ENCODE data around the gene PSMB5.
"Not testable (repeated sequence)": the region's sequence is repeated elsewhere in the genome, so short reads cannot be mapped to it uniquely, and the experiment has no call there.

The PSMB5 gene

GRCh38 chr14:23009483-23009938 is 25.2 kb downstream of the PSMB5 start:
- no peaks in the 10 kb centered on the region for H3K9me3 ChIP-seq (ENCODE audit: low read length)
- peaks cover 21% of the 10 kb centered on the region for H3K4me1 ChIP-seq (ENCODE audit: insufficient read depth, low read length)
- H3K4me3 ChIP-seq (ENCODE audit: low read length) = peak overlapping the region; percentile 53
- peak overlapping the region; percentile 85 for H2AFZ ChIP-seq (ENCODE audit: low read depth, low read length)
- H3K36me3 ChIP-seq (ENCODE audit: insufficient read depth, low read length) = no peaks in the 10 kb centered on the region
- H3K27me3 ChIP-seq (ENCODE audit: insufficient read depth, low read length) = no peaks in the 10 kb centered on the region

GRCh38 chr14:23008831-23009230 is 25.9 kb downstream of the PSMB5 start:
- no peaks in the 10 kb centered on the region for H3K36me3 ChIP-seq (ENCODE audit: insufficient read depth, low read length)
- no peak overlapping the region for H2AFZ ChIP-seq (ENCODE audit: low read depth, low read length)
- no peaks in the 10 kb centered on the region for H3K9me3 ChIP-seq (ENCODE audit: low read length)
- peaks cover 21% of the 10 kb centered on the region for H3K4me1 ChIP-seq (ENCODE audit: insufficient read depth, low read length)
- no peaks in the 10 kb centered on the region for H3K27me3 ChIP-seq (ENCODE audit: insufficient read depth, low read length)
- H3K4me3 ChIP-seq (ENCODE audit: low read length) = no peak overlapping the region

- H3K4me3 ChIP-seq (ENCODE audit: low read length) = peak overlapping the region; percentile 79
- peaks cover 21% of the 10 kb centered on the region for H3K4me1 ChIP-seq (ENCODE audit: insufficient read depth, low read length)
- no peaks in the 10 kb centered on the region for H3K9me3 ChIP-seq (ENCODE audit: low read length)
Observed at GRCh38 chr14:23006544-23007419, 27.9 kb downstream of the PSMB5 start.

GRCh38 chr14:23006188-23006534 is 28.5 kb downstream of the PSMB5 start:
- peak overlapping the region; percentile 79 for H3K4me3 ChIP-seq (ENCODE audit: low read length)
- H3K9me3 ChIP-seq (ENCODE audit: low read length) = no peaks in the 10 kb centered on the region

More at GRCh38 chr14:23006544-23007419, 27.9 kb downstream of the PSMB5 start:
- no peaks in the 10 kb centered on the region for H3K27me3 ChIP-seq (ENCODE audit: insufficient read depth, low read length)
- H2AFZ ChIP-seq (ENCODE audit: low read depth, low read length) = peak overlapping the region; percentile 86
- no peaks in the 10 kb centered on the region for H3K36me3 ChIP-seq (ENCODE audit: insufficient read depth, low read length)

GRCh38 chr14:23005451-23006187 is 29.1 kb downstream of the PSMB5 start:
- H2AFZ ChIP-seq (ENCODE audit: low read depth, low read length) = peak overlapping the region; percentile 69
- no peaks in the 10 kb centered on the region for H3K9me3 ChIP-seq (ENCODE audit: low read length)

More at GRCh38 chr14:23006188-23006534, 28.5 kb downstream of the PSMB5 start:
- Histone ChIP-seq H3K27me3 (ENCODE audit: insufficient read depth, low read length) (no peaks in the 10 kb centered on the region), H3K36me3 (ENCODE audit: insufficient read depth, low read length) (no peaks in the 10 kb centered on the region), H3K4me1 (ENCODE audit: insufficient read depth, low read length) (peaks cover 21% of the 10 kb centered on the region), H2AFZ (ENCODE audit: low read depth, low read length) (peak overlapping the region; percentile 69)

GRCh38 chr14:23004274-23004673 is 30.4 kb downstream of the PSMB5 start:
- H3K9me3 ChIP-seq (ENCODE audit: low read length); H3K4me3 ChIP-seq (ENCODE audit: low read length): not testable (repeated sequence)
- H3K4me1 ChIP-seq (ENCODE audit: insufficient read depth, low read length) = peaks cover 15% of the 10 kb centered on the region

More at GRCh38 chr14:23005451-23006187, 29.1 kb downstream of the PSMB5 start:
- H3K4me3 ChIP-seq (ENCODE audit: low read length) = peak overlapping the region; percentile 79
- peaks cover 21% of the 10 kb centered on the region for H3K4me1 ChIP-seq (ENCODE audit: insufficient read depth, low read length)
- no peaks in the 10 kb centered on the region for H3K36me3 ChIP-seq (ENCODE audit: insufficient read depth, low read length)
- H3K27me3 ChIP-seq (ENCODE audit: insufficient read depth, low read length) = no peaks in the 10 kb centered on the region

GRCh38 chr14:23002592-23002991 is 32.1 kb downstream of the PSMB5 start:
- Histone ChIP-seq H3K36me3 (ENCODE audit: insufficient read depth, low read length) (no peaks in the 10 kb centered on the region), H3K4me1 (ENCODE audit: insufficient read depth, low read length) (peaks cover 16% of the 10 kb centered on the region), H2AFZ (ENCODE audit: low read depth, low read length) (no peak overlapping the region), H3K4me3 (ENCODE audit: low read length) (no peak overlapping the region), H3K9me3 (ENCODE audit: low read length) (no peaks in the 10 kb centered on the region), H3K27me3 (ENCODE audit: insufficient read depth, low read length) (no peaks in the 10 kb centered on the region)

More at GRCh38 chr14:23004274-23004673, 30.4 kb downstream of the PSMB5 start:
- not testable (repeated sequence) for H2AFZ ChIP-seq (ENCODE audit: low read depth, low read length); H3K36me3 ChIP-seq (ENCODE audit: insufficient read depth, low read length); H3K27me3 ChIP-seq (ENCODE audit: insufficient read depth, low read length)

GRCh38 chr14:23000860-23001259 is 33.8 kb downstream of the PSMB5 start:
- H3K36me3 ChIP-seq (ENCODE audit: insufficient read depth, low read length) = no peaks in the 10 kb centered on the region
- no peaks in the 10 kb centered on the region for H3K9me3 ChIP-seq (ENCODE audit: low read length)
- H3K4me1 ChIP-seq (ENCODE audit: insufficient read depth, low read length) = peaks cover 5% of the 10 kb centered on the region
- H3K27me3 ChIP-seq (ENCODE audit: insufficient read depth, low read length) = no peaks in the 10 kb centered on the region
- no peak overlapping the region for H2AFZ ChIP-seq (ENCODE audit: low read depth, low read length)
- H3K4me3 ChIP-seq (ENCODE audit: low read length) = no peak overlapping the region

- peaks cover 5% of the 10 kb centered on the region for H3K4me1 ChIP-seq (ENCODE audit: insufficient read depth, low read length)
- H3K4me3 ChIP-seq (ENCODE audit: low read length) = no peak overlapping the region
- no peaks in the 10 kb centered on the region for H3K27me3 ChIP-seq (ENCODE audit: insufficient read depth, low read length)
- H2AFZ ChIP-seq (ENCODE audit: low read depth, low read length) = no peak overlapping the region
- no peaks in the 10 kb centered on the region for H3K9me3 ChIP-seq (ENCODE audit: low read length)
- peaks cover 4% of the 10 kb centered on the region for H3K36me3 ChIP-seq (ENCODE audit: insufficient read depth, low read length)
Observed at GRCh38 chr14:22998329-22999012, 36.2 kb downstream of the PSMB5 start.

- peaks cover 5% of the 10 kb centered on the region for H3K4me1 ChIP-seq (ENCODE audit: insufficient read depth, low read length)
Observed at GRCh38 chr14:22997676-22998323, 36.9 kb downstream of the PSMB5 start.

GRCh38 chr14:22996768-22997654 is 37.7 kb downstream of the PSMB5 start:
- Histone ChIP-seq H3K36me3 (ENCODE audit: insufficient read depth, low read length) (peaks cover 4% of the 10 kb centered on the region), H3K4me3 (ENCODE audit: low read length) (no peak overlapping the region), H3K9me3 (ENCODE audit: low read length) (no peaks in the 10 kb centered on the region), H2AFZ (ENCODE audit: low read depth, low read length) (no peak overlapping the region), H3K27me3 (ENCODE audit: insufficient read depth, low read length) (no peaks in the 10 kb centered on the region), H3K4me1 (ENCODE audit: insufficient read depth, low read length) (peaks cover 5% of the 10 kb centered on the region)

More at GRCh38 chr14:22997676-22998323, 36.9 kb downstream of the PSMB5 start:
- Histone ChIP-seq H3K9me3 (ENCODE audit: low read length) (no peaks in the 10 kb centered on the region), H2AFZ (ENCODE audit: low read depth, low read length) (no peak overlapping the region), H3K27me3 (ENCODE audit: insufficient read depth, low read length) (no peaks in the 10 kb centered on the region), H3K36me3 (ENCODE audit: insufficient read depth, low read length) (peaks cover 4% of the 10 kb centered on the region), H3K4me3 (ENCODE audit: low read length) (no peak overlapping the region)

All from neuron (in vitro differentiated cells).